NCI-H1092 treated with DMSO at 0.1 percent for 48 hours (cell line): ENCODE results near the gene ABR.
"Not testable (repeated sequence)": the region's sequence is repeated elsewhere in the genome, so short reads cannot be mapped to it uniquely, and the experiment has no call there.

Source experiments
- DNase-seq: peaks from one replicate; lab custom pipeline; 2025; lab: John Stamatoyannopoulos, UW

ABR gene

GRCh38 chr17:1095090-1095852 is 84.5 kb downstream of the ABR start:
- DNase-seq: no peak

GRCh38 chr17:1094591-1094990 is 85.2 kb downstream of the ABR start:
- DNase-seq: no peak

GRCh38 chr17:1091900-1092299 is 87.9 kb downstream of the ABR start:
- DNase-seq: no peak

GRCh38 chr17:1091190-1091534 is 88.6 kb downstream of the ABR start:
- DNase-seq: no peak

GRCh38 chr17:1090465-1091189 is 89.2 kb downstream of the ABR start:
- DNase-seq: no peak

- no peak for DNase-seq
Measured at GRCh38 chr17:1089915-1090314, 89.9 kb downstream of the ABR start.

- DNase-seq: peak; percentile 89
Measured at GRCh38 chr17:1087381-1088241, 92.2 kb downstream of the ABR start.

- peak; percentile 53 for DNase-seq
Measured at GRCh38 chr17:1083451-1084187, 96.2 kb downstream of the ABR start.

- no peak for DNase-seq
Measured at GRCh38 chr17:1082579-1082978, 97.2 kb downstream of the ABR start.

GRCh38 chr17:1078831-1079561 is 100.8 kb downstream of the ABR start:
- DNase-seq: peak; percentile 65

GRCh38 chr17:1077986-1078711 is 101.6 kb downstream of the ABR start:
- peak; percentile 55 for DNase-seq

- no peak for DNase-seq
Measured at GRCh38 chr17:1077581-1077985, 102.2 kb downstream of the ABR start.

- no peak for DNase-seq
Measured at GRCh38 chr17:1076982-1077302, 102.8 kb downstream of the ABR start.

- DNase-seq: no peak
Measured at GRCh38 chr17:1076299-1076981, 103.3 kb downstream of the ABR start.

GRCh38 chr17:1074886-1075605 is 104.7 kb downstream of the ABR start:
- no peak for DNase-seq

GRCh38 chr17:1073963-1074625 is 105.7 kb downstream of the ABR start:
- not testable (repeated sequence) for DNase-seq

GRCh38 chr17:1073241-1073962 is 106.4 kb downstream of the ABR start:
- peak; percentile 5 for DNase-seq

GRCh38 chr17:1072551-1072961 is 107.2 kb downstream of the ABR start:
- DNase-seq: no peak
